WTC11 (cell line): ENCODE results near the gene SEL1L3. TPM values are rescaled to one million over a fixed set of nuclear protein-coding genes. Genes with fewer than 3 reads are reported as not detected.

Source experiments
- ATAC-seq: fragments of 200-7000 bp; cut with Tn5 transposase; 2 replicates; pipeline ENCODE4 v1.10.0; 2021; ENCODE audit warnings: mild to moderate bottlenecking, moderate library complexity
- CTCF ChIA-PET: fragments of 300-600 bp; sonication (Branson Sonifier 250); formaldehyde crosslinking; loops from one replicate; lab custom pipeline; 2021; ENCODE audit warnings: antibody characterized with exemption; lab: Charles Lee
- POLR2A ChIA-PET: fragments of 350-600 bp; sonication (Branson Sonifier 250); formaldehyde crosslinking; loops from one replicate; lab custom pipeline; 2021; ENCODE audit warnings: antibody characterized with exemption; lab: Charles Lee
- DNase-seq: peaks from one replicate; pipeline ENCODE4 v3.0.0; 2021; ENCODE audit warnings: low spot score
- H3K27ac Mint-ChIP-seq: 2 replicates; pipeline ENCODE4 v1.8.0; 2021; ENCODE audit warnings: mixed read lengths
- H3K27me3 Mint-ChIP-seq: 2 replicates; pipeline ENCODE4 v1.8.0; 2021; ENCODE audit warnings: low read depth, mild to moderate bottlenecking, moderate library complexity, mixed read lengths
- H3K36me3 Mint-ChIP-seq: 2 replicates; pipeline ENCODE4 v1.8.0; 2021; ENCODE audit warnings: mixed read lengths
- H3K4me1 Mint-ChIP-seq: 2 replicates; pipeline ENCODE4 v1.8.0; 2022; ENCODE audit warnings: mixed read lengths
- H3K4me3 Mint-ChIP-seq: 2 replicates; pipeline ENCODE4 v1.8.0; 2021; ENCODE audit warnings: mild to moderate bottlenecking, moderate library complexity, mixed read lengths
- H3K9me3 Mint-ChIP-seq: 2 replicates; pipeline ENCODE4 v1.8.0; 2021; ENCODE audit warnings: mixed read lengths
- ARID4B ChIP-seq: sonication (generic); formaldehyde crosslinking; IDR thresholded peaks from 2 replicates; pipeline ENCODE4 v1.8.0; 2023; ENCODE audit warnings: missing genetic modification reagents, mild to moderate bottlenecking, borderline replicate concordance
- IRF1 ChIP-seq: sonication (generic); formaldehyde crosslinking; IDR thresholded peaks from 2 replicates; pipeline ENCODE4 v1.8.0; 2023; ENCODE audit warnings: missing genetic modification reagents
- JAZF1 ChIP-seq: fragments of 250-450 bp; sonication (Bioruptor Pico); IDR thresholded peaks from 2 replicates; pipeline ENCODE4 v1.9.0; 2021; ENCODE audit warnings: moderate library complexity, mild to moderate bottlenecking, inconsistent platforms
- KAT7 ChIP-seq: sonication (generic); formaldehyde crosslinking; IDR thresholded peaks from 2 replicates; pipeline ENCODE4 v1.8.1; 2023; ENCODE audit warnings: missing genetic modification reagents, mild to moderate bottlenecking, borderline replicate concordance
- MLX ChIP-seq: sonication (generic); formaldehyde crosslinking; IDR thresholded peaks from 2 replicates; pipeline ENCODE4 v1.8.1; 2023; ENCODE audit warnings: mild to moderate bottlenecking, missing genetic modification reagents, moderate library complexity
- NR2C2 ChIP-seq: sonication (generic); formaldehyde crosslinking; IDR thresholded peaks from 2 replicates; pipeline ENCODE4 v1.8.0; 2022; ENCODE audit warnings: mild to moderate bottlenecking, missing genetic modification reagents
- PRDM15 ChIP-seq: sonication (generic); formaldehyde crosslinking; IDR thresholded peaks from 2 replicates; pipeline ENCODE4 v1.8.0; 2022; ENCODE audit warnings: missing genetic modification reagents
- SMAD3 ChIP-seq: sonication (generic); formaldehyde crosslinking; IDR thresholded peaks from 2 replicates; pipeline ENCODE4 v1.8.0; 2022; ENCODE audit warnings: missing genetic modification reagents, mild to moderate bottlenecking, borderline replicate concordance
- SMAD4 ChIP-seq: sonication (generic); formaldehyde crosslinking; IDR thresholded peaks from 2 replicates; pipeline ENCODE4 v1.8.0; 2022; ENCODE audit warnings: mild to moderate bottlenecking, missing genetic modification reagents
- TEAD1 ChIP-seq: sonication (generic); formaldehyde crosslinking; IDR thresholded peaks from 2 replicates; pipeline ENCODE4 v1.8.0; 2022; ENCODE audit warnings: mild to moderate bottlenecking, missing genetic modification reagents
- USF2 ChIP-seq: sonication (generic); formaldehyde crosslinking; IDR thresholded peaks from 2 replicates; pipeline ENCODE4 v1.8.1; 2023; ENCODE audit warnings: mild to moderate bottlenecking, missing genetic modification reagents, moderate library complexity
- ZNF121 ChIP-seq: sonication (generic); formaldehyde crosslinking; IDR thresholded peaks from 2 replicates; pipeline ENCODE4 v1.8.0; 2023; ENCODE audit warnings: missing genetic modification reagents
- ZNF138 ChIP-seq: sonication (generic); formaldehyde crosslinking; conservative IDR thresholded peaks from 2 replicates; pipeline ENCODE4 v1.8.1; 2022; ENCODE audit warnings: mild to moderate bottlenecking, moderate library complexity, missing genetic modification reagents
- ZNF317 ChIP-seq: sonication (generic); formaldehyde crosslinking; IDR thresholded peaks from 2 replicates; pipeline ENCODE4 v1.8.1; 2023; ENCODE audit warnings: low read depth, mild to moderate bottlenecking, moderate library complexity, missing genetic modification reagents, borderline replicate concordance
- ZNF396 ChIP-seq: fragments of 250-450 bp; sonication (Bioruptor Pico); IDR thresholded peaks from 2 replicates; pipeline ENCODE4 v1.8.0; 2021; ENCODE audit warnings: mild to moderate bottlenecking, moderate library complexity, borderline replicate concordance
- total RNA-seq: library from RNA; stranded (reverse); gene quantifications from 3 replicates; pipeline ENCODE4 v1.2.3, GENCODE V29; 2021
- TF ChIP-seq, protein P1 (sequence below): fragments of 250-450 bp; sonication (Bioruptor Pico); IDR thresholded peaks from 2 replicates; pipeline ENCODE4 v1.9.0; 2021; ENCODE audit warnings: mild to moderate bottlenecking, borderline replicate concordance
- TF ChIP-seq, protein P2 (sequence below): sonication (generic); formaldehyde crosslinking; IDR thresholded peaks from 2 replicates; pipeline ENCODE4 v1.8.1; 2022; ENCODE audit warnings: mild to moderate bottlenecking, moderate library complexity, missing genetic modification reagents

Gene SEL1L3
- total RNA-seq, 1 experiment from 2014 or later, result 31.5 TPM

GRCh38 chr4:25901030-25901430 lies 38.2 kb upstream of the SEL1L3 start:
- ChIA-PET POLR2A (no interaction called here), CTCF (no interaction called here)
- TF ChIP-seq TEAD1 (CRISPR knock-in tag) (no peak), IRF1 (CRISPR knock-in tag) (no peak), ZNF317 (CRISPR knock-in tag) (no peak), PRDM15 (no peak), SMAD4 (CRISPR knock-in tag) (no peak), KAT7 (CRISPR knock-in tag) (no peak), ZNF121 (CRISPR knock-in tag) (no peak)
- TF ChIP-seq, protein P1, sequence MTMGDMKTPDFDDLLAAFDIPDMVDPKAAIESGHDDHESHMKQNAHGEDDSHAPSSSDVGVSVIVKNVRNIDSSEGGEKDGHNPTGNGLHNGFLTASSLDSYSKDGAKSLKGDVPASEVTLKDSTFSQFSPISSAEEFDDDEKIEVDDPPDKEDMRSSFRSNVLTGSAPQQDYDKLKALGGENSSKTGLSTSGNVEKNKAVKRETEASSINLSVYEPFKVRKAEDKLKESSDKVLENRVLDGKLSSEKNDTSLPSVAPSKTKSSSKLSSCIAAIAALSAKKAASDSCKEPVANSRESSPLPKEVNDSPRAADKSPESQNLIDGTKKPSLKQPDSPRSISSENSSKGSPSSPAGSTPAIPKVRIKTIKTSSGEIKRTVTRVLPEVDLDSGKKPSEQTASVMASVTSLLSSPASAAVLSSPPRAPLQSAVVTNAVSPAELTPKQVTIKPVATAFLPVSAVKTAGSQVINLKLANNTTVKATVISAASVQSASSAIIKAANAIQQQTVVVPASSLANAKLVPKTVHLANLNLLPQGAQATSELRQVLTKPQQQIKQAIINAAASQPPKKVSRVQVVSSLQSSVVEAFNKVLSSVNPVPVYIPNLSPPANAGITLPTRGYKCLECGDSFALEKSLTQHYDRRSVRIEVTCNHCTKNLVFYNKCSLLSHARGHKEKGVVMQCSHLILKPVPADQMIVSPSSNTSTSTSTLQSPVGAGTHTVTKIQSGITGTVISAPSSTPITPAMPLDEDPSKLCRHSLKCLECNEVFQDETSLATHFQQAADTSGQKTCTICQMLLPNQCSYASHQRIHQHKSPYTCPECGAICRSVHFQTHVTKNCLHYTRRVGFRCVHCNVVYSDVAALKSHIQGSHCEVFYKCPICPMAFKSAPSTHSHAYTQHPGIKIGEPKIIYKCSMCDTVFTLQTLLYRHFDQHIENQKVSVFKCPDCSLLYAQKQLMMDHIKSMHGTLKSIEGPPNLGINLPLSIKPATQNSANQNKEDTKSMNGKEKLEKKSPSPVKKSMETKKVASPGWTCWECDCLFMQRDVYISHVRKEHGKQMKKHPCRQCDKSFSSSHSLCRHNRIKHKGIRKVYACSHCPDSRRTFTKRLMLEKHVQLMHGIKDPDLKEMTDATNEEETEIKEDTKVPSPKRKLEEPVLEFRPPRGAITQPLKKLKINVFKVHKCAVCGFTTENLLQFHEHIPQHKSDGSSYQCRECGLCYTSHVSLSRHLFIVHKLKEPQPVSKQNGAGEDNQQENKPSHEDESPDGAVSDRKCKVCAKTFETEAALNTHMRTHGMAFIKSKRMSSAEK (CRISPR knock-in tag), result no peak
- TF ChIP-seq, protein P2, sequence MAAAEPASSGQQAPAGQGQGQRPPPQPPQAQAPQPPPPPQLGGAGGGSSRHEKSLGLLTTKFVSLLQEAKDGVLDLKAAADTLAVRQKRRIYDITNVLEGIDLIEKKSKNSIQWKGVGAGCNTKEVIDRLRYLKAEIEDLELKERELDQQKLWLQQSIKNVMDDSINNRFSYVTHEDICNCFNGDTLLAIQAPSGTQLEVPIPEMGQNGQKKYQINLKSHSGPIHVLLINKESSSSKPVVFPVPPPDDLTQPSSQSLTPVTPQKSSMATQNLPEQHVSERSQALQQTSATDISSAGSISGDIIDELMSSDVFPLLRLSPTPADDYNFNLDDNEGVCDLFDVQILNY (CRISPR knock-in tag), result no peak
- no peaks in the 10 kb centered on the region for H3K9me3 Mint-ChIP-seq
- H3K27ac Mint-ChIP-seq, result no peak overlapping the region
- peaks cover 15% of the 10 kb centered on the region for H3K4me1 Mint-ChIP-seq
- no peaks in the 10 kb centered on the region for H3K27me3 Mint-ChIP-seq
- ATAC-seq (no peak), DNase-seq (no peak)
- H3K36me3 Mint-ChIP-seq, result no peaks in the 10 kb centered on the region
- no peak overlapping the region for H3K4me3 Mint-ChIP-seq

DNA sequence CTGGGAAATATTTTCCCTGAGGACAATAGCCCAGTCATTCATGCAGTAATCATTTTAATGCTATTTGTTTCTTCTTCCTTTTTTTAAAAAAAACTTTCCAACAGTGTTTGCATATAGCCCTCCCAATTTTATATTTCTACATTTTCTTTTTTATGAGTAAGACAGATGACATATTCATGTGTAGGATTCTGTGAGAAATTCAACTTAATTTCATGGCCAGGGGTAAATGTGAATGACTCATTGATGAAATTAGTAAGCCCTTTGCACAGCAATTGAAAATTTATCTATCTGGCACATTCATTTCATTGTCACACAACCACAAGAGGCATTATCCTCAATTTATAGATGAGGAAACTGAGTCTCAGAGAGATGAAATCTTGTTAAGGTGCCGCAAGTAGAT lies 37.5 kb upstream of the SEL1L3 start:
- TF ChIP-seq MLX (CRISPR knock-in tag) (no peak), ZNF396 (CRISPR knock-in tag) (no peak), ZNF317 (CRISPR knock-in tag) (no peak), SMAD3 (CRISPR knock-in tag) (no peak), JAZF1 (CRISPR knock-in tag) (no peak), ZNF138 (CRISPR knock-in tag) (no peak), ARID4B (no peak), USF2 (CRISPR knock-in tag) (no peak), NR2C2 (no peak)
- ATAC-seq, result no peak
- ChIA-PET POLR2A (interaction anchor here (0.6 kb wide), 1 partner anchor 206 kb away, joined by 9 read pairs; no protein-coding TSS in a partner anchor), CTCF (no interaction called here)
- no peaks in the 10 kb centered on the region for H3K27me3 Mint-ChIP-seq
- H3K4me1 Mint-ChIP-seq, result peaks cover 15% of the 10 kb centered on the region
- no peak overlapping the region for H3K4me3 Mint-ChIP-seq
- no peak overlapping the region for H3K27ac Mint-ChIP-seq
- H3K36me3 Mint-ChIP-seq, result no peaks in the 10 kb centered on the region
- no peak for DNase-seq
- no peaks in the 10 kb centered on the region; the same call in 1 of the 2 replicates for H3K9me3 Mint-ChIP-seq
